H1 (cell line): ENCODE results near the gene TAF7L.

Experiments used
- CEBPB ChIP-seq: IDR thresholded peaks from 2 replicates; pipeline ENCODE4 v1.6.1; 2012; ENCODE audit warnings: low read depth, low read length
- EZH2 ChIP-seq: fragments of 200-600 bp; sonication (generic); IDR thresholded peaks from 2 replicates; pipeline ENCODE4 v1.7.1; 2012; ENCODE audit warnings: low read depth, mild to moderate bottlenecking, moderate library complexity, low read length, inconsistent platforms; ENCODE audit not compliant: severe bottlenecking
- JUN ChIP-seq: IDR thresholded peaks from 2 replicates; pipeline ENCODE4 v1.6.1; 2011; ENCODE audit warnings: low read depth, mild to moderate bottlenecking, improper control_type of control experiment, low read length
- POLR2A ChIP-seq, 2 experiments: IDR thresholded peaks; 1 replicate in 1 of 2; 2 replicates in 1 of 2; pipeline ENCODE4 v1.6.1; 2011; ENCODE audit warnings: low read depth in 2 of 2, low read length in 2 of 2, mild to moderate bottlenecking in 2 of 2; ENCODE audit errors: control extremely low read depth in 1 of 2
- POLR2AphosphoS5 ChIP-seq: IDR thresholded peaks from 2 replicates; pipeline ENCODE4 v1.6.1; 2011; ENCODE audit warnings: low read depth, low read length
- SIN3A ChIP-seq, 2 experiments: IDR thresholded peaks in 1 of 2; conservative IDR thresholded peaks in 1 of 2; 2 replicates each; pipeline ENCODE4 v1.6.1; 2011 to 2012; ENCODE audit warnings: low read length in 2 of 2, improper control_type of control experiment in 1 of 2, low read depth in 1 of 2, mild to moderate bottlenecking in 1 of 2
- YY1 ChIP-seq: IDR thresholded peaks from 2 replicates; pipeline ENCODE4 v1.6.1; 2011; ENCODE audit warnings: low read depth, mild to moderate bottlenecking, low read length
- TF ChIP-seq, protein P1 (sequence below), 3 experiments: IDR thresholded peaks; 1 replicate in 2 of 3; 2 replicates in 1 of 3; pipeline versions ENCODE4 v1.5.1 to v1.6.1; 2011; ENCODE audit warnings: low read length in 3 of 3, mild to moderate bottlenecking in 3 of 3, inconsistent platforms in 2 of 3, low read depth in 1 of 3, moderate library complexity in 1 of 3; ENCODE audit not compliant: insufficient read depth in 1 of 3; ENCODE audit errors: control extremely low read depth in 1 of 3
- TF ChIP-seq, protein P2 (sequence below): IDR thresholded peaks from 2 replicates; pipeline ENCODE4 v1.6.1; 2012; ENCODE audit warnings: inconsistent platforms

DNA sequence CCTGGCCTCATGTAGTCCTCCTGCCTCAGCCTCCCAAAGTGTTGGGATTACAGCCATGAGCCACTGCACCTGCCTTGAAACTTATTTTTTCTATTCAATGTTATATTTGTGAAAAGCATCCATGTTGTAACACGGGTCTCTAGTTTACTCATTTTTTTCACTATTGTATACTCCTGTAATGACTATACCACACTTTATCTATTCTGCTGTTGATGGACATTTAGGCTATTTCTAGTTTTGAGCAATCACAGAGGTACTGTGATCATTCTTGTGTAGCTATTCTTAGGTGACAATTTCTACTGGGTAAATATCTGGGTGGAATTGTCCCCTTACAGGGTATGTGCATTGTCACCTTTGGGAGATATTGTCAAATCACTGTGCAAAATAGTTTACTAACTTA, 67.9 kb downstream of the TAF7L start:
- TF ChIP-seq POLR2A (IDR thresholded peaks at IDR 0.05; ENCODE audit: control extremely low read depth in 1 of 2, low read depth in 2 of 2, low read length in 2 of 2) (no peak), POLR2AphosphoS5 (no peak), EZH2 (no peak), JUN (no peak), YY1 (no peak), CEBPB (no peak), SIN3A (conservative IDR thresholded peaks at IDR 0.05 in 1 of 2, IDR thresholded peaks at IDR 0.05 in 1 of 2; ENCODE audit: low read depth in 1 of 2, low read length in 2 of 2) (no peak)
- TF ChIP-seq, protein P1, sequence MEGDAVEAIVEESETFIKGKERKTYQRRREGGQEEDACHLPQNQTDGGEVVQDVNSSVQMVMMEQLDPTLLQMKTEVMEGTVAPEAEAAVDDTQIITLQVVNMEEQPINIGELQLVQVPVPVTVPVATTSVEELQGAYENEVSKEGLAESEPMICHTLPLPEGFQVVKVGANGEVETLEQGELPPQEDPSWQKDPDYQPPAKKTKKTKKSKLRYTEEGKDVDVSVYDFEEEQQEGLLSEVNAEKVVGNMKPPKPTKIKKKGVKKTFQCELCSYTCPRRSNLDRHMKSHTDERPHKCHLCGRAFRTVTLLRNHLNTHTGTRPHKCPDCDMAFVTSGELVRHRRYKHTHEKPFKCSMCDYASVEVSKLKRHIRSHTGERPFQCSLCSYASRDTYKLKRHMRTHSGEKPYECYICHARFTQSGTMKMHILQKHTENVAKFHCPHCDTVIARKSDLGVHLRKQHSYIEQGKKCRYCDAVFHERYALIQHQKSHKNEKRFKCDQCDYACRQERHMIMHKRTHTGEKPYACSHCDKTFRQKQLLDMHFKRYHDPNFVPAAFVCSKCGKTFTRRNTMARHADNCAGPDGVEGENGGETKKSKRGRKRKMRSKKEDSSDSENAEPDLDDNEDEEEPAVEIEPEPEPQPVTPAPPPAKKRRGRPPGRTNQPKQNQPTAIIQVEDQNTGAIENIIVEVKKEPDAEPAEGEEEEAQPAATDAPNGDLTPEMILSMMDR (IDR thresholded peaks at IDR 0.05; ENCODE audit: control extremely low read depth in 1 of 3, insufficient read depth in 1 of 3, low read depth in 1 of 3, low read length in 3 of 3) = no peak
- TF ChIP-seq, protein P2, sequence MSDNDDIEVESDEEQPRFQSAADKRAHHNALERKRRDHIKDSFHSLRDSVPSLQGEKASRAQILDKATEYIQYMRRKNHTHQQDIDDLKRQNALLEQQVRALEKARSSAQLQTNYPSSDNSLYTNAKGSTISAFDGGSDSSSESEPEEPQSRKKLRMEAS = no peak
